ENCODE results near the gene NTF3.

Gene NTF3

GRCh38 chr12:5458229-5459050 is 26.5 kb downstream of the NTF3 start:
- DNase-seq: no peak

GRCh38 chr12:5459051-5459782 is 27.3 kb downstream of the NTF3 start:
- no peak for DNase-seq

DNA sequence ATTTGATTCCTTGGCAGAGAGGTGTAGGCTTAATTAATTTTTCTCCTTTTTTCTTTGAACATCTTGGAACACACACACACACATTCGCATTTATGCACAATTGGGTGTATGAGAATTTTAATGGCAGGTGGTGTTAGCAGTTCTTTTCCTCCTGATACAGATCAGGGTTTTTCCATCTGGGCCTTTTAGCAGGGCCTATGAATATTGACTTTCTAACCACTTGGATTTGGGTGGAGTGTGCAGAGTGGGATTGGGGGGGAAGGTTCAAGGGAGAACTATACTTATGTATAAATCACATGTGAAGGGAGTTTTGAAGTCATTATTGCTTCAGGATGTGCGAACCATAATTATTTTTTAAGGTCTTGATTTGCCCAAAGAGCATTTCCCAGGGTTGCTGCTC is 28.9 kb downstream of the NTF3 start:
- no peak for DNase-seq

GRCh38 chr12:5461966-5462365 is 30.1 kb downstream of the NTF3 start:
- no peak for DNase-seq

DNA sequence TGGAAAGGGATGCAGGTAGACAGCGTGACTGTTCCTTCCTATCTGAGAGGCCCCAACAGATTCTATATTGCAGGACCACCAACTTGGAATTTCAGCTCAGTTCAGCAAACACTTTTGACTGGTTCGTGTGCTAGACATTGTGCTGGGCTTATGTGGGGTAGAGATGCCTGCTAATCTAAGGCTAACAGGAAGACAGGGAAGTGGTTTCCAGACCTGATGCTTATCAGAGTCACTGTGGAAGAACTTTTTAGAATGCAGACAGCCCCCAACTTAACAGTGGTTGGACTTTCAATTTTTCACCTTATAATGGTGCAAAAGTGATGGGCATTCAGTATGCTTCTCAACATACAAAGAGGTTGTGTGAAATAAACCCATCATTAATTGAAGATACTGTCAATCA is 32.2 kb downstream of the NTF3 start:
- no peak for DNase-seq

DNA sequence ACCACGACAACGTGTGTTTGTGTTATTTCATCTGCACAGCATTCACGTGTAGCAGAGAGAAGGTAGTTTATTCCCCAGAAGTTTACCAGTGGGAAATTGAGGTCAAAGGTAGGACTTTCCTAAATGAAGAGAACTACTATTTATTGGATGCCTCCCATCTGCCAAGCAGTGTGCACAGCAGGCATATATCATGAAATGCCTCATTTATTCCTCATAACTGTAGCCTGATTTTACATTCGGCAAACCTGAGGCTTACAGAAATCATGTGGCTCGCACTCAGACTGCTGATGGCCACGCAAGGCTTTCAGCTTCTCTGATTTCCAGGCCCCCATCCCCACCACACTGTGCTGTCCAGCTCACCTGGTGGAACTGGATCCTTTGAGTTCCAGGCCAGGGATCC is 33.5 kb downstream of the NTF3 start:
- DNase-seq: no peak

DNA sequence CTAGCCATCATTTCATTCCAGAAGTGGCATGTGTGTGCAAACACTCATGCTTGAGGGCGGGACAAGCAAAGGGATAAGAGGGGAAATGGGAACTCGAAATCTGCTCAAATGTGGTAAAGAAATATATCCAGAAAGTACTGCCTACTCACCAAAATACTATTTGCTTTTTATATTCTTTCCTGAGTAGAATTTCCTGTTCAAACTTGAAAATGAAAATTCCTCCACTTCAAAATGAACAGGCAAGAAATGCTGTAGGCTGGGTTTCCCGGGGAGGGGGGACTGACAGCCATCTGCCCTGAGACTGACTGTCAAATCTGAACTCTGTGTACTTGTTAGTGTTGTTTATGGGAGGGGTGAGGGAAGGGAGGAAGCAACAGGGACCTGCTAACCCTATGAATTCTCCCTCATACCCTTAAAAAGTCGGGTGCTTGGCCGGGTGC is 34.6 kb downstream of the NTF3 start:
- peak; percentile 72 for DNase-seq

DNA sequence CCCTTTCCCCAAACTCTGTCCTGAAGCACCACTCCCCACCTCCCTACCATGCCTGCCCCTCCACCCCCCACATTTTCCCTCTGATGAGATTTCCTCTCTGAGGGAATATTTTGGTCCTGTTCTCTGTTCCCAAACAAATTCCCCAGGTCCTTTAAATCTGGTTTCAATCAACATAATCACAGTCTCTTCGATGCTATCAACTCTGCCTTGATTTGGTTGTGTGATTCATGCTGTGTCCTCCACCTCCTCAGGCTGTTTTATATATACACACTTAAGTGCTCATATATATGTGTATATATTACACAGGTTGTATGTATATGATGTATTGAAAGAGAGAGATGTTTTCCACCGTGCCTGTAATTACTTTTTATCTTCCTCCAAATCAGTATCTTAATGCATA is 36.0 kb downstream of the NTF3 start:
- no peak for DNase-seq

DNA sequence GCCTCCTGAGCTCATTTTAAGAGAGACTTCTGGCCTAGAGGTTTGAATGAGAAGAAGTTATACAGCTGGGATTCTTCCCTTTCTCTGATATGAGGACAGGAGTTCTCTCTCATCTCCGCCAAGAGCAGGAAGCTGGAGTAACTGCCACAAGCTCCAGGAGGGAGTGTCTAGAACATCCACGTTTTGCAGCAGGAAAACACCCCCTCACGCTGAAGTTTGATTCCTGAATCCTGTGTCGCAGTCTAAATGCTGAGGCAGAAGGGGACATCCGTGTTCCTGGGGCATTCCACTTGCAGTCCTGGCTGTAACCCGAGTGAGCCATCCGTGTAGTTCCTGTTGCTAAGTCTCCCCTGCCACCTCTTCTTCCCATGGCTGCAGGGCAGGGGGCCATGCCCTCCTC is 38.3 kb downstream of the NTF3 start:
- DNase-seq: no peak

GRCh38 chr12:5470703-5471102 is 38.8 kb downstream of the NTF3 start:
- DNase-seq: no peak

GRCh38 chr12:5473076-5473782 is 41.3 kb downstream of the NTF3 start:
- no peak for DNase-seq

DNA sequence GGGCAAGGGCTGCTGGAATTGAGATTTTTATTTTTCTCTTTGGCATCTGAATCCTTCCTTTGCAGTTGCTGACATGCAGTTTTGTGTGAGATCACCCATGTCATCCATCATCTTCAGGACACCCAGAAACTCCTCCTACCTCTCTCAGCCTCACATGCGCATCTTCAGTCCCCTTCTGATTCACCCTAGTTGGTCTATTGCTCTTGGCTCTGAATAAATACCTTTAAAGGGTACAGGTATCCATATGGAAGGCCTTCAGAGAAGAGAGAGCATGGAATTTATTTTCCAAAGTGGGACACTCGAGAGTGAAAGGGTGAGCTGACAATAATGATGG is 41.8 kb downstream of the NTF3 start:
- DNase-seq: no peak

DNA sequence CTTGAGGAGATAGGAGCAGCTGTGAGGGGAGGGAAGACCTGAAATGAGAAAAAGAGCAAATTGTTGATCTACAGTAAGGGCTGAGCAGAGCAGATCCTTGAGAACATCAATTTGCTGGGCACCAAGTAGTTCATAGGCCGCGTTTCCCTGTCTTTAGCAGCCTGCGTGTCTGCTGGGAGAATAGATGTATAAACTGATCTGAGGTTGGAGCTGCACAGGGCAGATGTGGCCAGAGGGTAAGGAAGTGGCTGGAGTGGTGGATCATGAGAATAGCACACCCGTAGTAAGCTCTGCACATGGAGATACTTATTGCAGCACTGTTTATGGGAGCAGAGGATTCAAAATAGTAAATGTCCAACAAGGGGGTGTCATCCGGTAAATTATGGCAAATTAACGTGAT is 44.4 kb downstream of the NTF3 start:
- no peak for DNase-seq

DNA sequence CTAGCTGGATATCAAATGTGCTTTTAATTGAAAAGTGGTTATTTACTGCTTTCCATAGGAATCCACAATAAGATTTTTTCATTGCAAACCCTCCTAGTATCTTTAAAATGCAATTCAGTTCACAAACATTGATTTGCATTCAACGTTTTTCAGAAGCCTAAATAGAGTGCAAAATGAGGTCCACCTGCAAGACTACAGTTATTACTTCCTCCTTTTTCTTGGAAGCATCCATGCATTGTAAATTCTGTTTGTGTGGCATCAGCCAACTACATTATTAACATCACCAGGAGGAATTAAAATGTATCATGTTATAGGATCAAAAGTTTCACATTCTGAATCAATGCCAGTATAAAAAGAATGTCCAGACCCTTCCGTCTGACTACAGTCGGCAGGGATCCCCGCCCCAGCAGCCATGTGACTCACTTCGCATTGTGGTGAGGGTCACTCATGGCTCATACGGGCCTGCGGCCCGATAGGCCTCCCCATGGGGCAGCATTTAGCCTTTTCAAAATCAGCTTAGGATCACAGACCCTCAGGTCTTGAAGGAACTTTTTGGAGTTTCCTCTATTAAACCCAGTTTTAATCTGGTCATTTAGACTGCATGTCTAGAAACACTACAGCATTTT is 46.3 kb downstream of the NTF3 start:
- DNase-seq: peak; percentile 33

DNA sequence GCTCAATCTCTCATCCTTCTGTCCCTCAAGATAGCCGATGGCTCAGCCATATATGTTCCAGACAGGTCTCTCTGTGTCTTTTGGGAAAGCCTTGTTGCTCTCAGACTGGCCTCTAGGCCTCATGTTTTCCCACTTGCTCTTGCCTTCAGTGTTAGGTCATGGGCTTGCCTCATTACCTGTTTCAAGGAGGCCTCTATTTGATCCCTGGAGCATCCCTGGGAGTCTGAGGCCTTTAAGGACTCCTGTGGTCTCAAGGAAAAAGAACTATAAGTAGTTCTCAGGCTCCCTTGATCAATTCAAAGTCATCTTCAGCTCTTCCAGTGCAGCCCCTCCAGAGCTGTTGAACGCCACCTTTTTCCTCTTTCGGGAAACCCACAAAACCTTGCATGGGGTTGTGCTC is 47.9 kb downstream of the NTF3 start:
- no peak for DNase-seq

DNA sequence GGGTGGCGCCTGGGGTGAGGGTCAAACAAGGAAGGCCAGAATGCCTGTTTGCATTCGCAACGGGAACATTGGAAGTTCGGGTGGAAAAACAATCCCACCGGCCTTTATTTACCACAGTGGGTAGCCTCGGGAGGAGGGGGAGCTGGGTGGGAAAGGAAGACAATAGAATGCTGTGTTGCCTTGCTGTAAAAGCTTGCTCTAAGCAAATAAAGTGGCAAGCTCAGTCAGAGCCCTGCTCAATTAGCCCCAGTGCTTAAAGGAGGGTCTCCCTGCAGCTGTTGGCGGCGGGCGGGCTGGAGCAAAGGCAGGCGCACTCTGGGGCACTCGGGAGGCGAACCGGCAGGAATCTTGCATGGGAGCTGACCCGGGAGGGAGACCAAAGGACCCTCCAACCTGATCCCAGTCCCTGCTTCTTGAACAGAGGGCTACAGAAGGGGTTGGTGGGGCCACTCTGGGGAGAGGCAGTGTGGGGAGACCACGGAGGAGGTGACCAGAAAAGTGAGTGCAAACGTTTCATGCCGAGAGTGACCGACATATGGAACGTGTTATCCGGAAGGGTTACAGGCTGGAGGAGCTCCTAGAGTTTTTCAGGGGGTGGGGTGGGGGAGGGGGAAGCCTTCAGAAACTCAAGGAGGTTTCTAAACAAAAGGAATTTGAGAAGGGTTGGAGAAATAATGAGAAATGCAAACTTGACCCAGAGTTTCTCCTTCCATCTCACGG is 48.5 kb downstream of the NTF3 start:
- DNase-seq: peak; percentile 56

GRCh38 chr12:5480938-5481303 is 49.0 kb downstream of the NTF3 start:
- no peak for DNase-seq

DNA sequence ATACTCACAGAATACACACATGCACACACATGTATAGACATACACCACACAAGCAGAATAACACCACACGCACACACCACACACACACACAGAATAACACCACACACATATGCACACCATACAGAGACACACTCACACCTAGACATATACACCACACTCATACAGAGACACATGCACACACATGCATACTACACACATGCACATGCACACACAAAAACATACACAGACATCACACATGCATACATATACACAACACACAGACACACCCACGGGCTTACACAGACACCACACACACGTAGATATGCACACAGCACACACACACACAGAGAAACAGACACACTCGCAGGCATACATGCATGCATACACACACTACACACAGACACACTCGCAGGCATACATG is 49.7 kb downstream of the NTF3 start:
- no peak for DNase-seq

GRCh38 chr12:5484426-5484825 is 52.5 kb downstream of the NTF3 start:
- DNase-seq: no peak

GRCh38 chr12:5485454-5485853 is 53.5 kb downstream of the NTF3 start:
- no peak for DNase-seq

DNA sequence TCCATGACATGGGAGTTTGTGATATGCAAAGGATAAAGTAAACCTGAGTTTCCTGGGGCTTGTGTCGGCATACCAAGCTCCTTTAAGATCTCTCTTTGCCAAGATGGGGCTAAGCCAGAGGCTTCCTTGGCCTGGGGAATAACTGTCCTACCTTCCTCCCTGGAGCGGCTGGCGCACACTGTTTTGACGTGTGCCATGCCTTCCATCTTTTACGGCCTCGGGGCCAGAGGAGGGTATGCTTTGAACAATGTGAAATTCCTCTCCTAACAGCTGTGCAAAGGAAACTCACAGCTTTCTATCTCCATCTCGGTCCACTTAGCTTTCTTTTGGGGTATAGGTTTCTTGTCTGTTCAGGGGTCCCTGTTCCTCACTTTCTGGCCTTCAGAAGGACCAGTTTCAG is 55.2 kb downstream of the NTF3 start:
- DNase-seq: no peak

DNA sequence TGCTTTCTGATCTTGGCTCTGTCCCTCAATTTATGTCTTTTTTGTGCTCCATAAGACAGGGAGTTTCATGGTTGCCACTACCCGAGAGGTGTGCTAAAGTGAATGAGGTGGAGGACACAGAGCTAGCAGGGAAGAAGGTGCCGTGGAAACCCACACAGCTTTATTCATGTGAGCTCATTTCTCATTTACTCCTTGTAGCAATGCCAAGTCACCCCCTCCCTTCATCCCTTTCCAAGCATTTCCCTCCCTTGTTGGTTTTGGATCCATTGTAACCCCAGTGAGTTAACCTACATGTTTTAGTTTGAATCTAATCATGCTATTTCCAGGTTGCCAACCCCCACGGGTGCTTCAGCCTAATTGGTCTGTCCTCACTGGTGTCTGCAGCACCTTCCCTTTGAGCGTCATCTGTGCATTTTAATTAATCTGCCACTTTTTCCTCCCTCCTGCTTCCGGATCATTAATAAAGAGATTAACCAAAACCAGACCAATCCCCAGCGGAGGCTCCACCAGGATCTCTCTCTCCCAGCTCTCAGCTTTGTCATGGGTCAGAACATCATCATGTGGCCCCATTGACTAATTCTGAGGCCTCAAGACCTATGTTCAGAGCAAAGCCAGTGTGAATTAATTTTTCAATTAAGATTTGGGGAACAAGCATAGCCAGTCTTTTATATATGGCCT is 56.2 kb downstream of the NTF3 start:
- DNase-seq: peak; percentile 44

Data from fibroblast of skin of back (primary cell).